IMR-90 (cell line): Measurements from ENCODE around the gene COG2.
"Not testable (repeated sequence)": the region's sequence is repeated elsewhere in the genome, so short reads cannot be mapped to it uniquely, and the experiment has no call there.

Source experiments
- MXI1 ChIP-seq: IDR thresholded peaks from 2 replicates; pipeline ENCODE4 v1.6.1; 2012; ENCODE audit warnings: low read depth, mild to moderate bottlenecking, low read length, moderate library complexity, borderline replicate concordance
- POLR2A ChIP-seq: IDR thresholded peaks from 2 replicates; pipeline ENCODE4 v1.6.1; 2012; ENCODE audit warnings: mild to moderate bottlenecking, low read depth, low read length

- not testable (repeated sequence) for TF ChIP-seq MXI1, POLR2A
Measured at GRCh38 chr1:230658103-230658502, 15.8 kb downstream of the COG2 start.
